HFFc6 (cell line): ENCODE data around the gene PIPOX. TPM values are rescaled to one million over a fixed set of nuclear protein-coding genes. Genes with fewer than 3 reads are reported as not detected.

ENCODE experiments used
- DNase-seq: peaks from one replicate; pipeline ENCODE4 v3.0.0-alpha.2; 2018
- H3K27ac Mint-ChIP-seq: 2 replicates; pipeline ENCODE4 v1.8.0; 2020; ENCODE audit warnings: mild to moderate bottlenecking, mixed read lengths
- H3K27me3 Mint-ChIP-seq: 2 replicates; pipeline ENCODE4 v1.8.0; 2021; ENCODE audit warnings: mild to moderate bottlenecking, moderate library complexity, mixed read lengths; ENCODE audit not compliant: insufficient read depth
- H3K36me3 Mint-ChIP-seq: 2 replicates; pipeline ENCODE4 v1.8.0; 2021; ENCODE audit warnings: low read depth, mixed read lengths
- H3K4me1 Mint-ChIP-seq: 2 replicates; pipeline ENCODE4 v1.8.0; 2020; ENCODE audit warnings: low read depth, mixed read lengths
- H3K4me3 Mint-ChIP-seq: 2 replicates; pipeline ENCODE4 v1.8.0; 2020; ENCODE audit warnings: mild to moderate bottlenecking, moderate library complexity, mixed read lengths
- H3K9me3 Mint-ChIP-seq: 2 replicates; pipeline ENCODE4 v1.8.0; 2020; ENCODE audit warnings: mild to moderate bottlenecking, mixed read lengths
- CTCF ChIP-seq: fragments of 200-600 bp; sonication (generic); IDR thresholded peaks from 2 replicates; pipeline ENCODE4 v1.5.0; 2021; ENCODE audit warnings: antibody characterized with exemption, mild to moderate bottlenecking
- total RNA-seq, 6 experiments: library from RNA; stranded (reverse); fragmentation: NEBNext Ultra II Directional; extraction: Animal tissue kit (Norgen Biotek cat#: 25700); gene quantifications; 2 replicates in 1 of 6; 3 replicates in 5 of 6; pipeline ENCODE4 v1.2.3, GENCODE V29; 2021

Gene PIPOX
- total RNA-seq, 6 experiments from 2014 or later, result 0.17 to 0.73 (median 0.44) TPM

- DNase-seq, result no peak
- H3K27ac Mint-ChIP-seq, result no peak overlapping the region
- no peaks in the 10 kb centered on the region for H3K4me1 Mint-ChIP-seq
- peaks cover 13% of the 10 kb centered on the region for H3K36me3 Mint-ChIP-seq
- H3K27me3 Mint-ChIP-seq, result peaks cover 52% of the 10 kb centered on the region
- no peak overlapping the region for H3K4me3 Mint-ChIP-seq
- peaks cover 25% of the 10 kb centered on the region for H3K9me3 Mint-ChIP-seq
- no peak for TF ChIP-seq CTCF
Observed at GRCh38 chr17:29032857-29033197, 10.1 kb upstream of the PIPOX start.

DNA sequence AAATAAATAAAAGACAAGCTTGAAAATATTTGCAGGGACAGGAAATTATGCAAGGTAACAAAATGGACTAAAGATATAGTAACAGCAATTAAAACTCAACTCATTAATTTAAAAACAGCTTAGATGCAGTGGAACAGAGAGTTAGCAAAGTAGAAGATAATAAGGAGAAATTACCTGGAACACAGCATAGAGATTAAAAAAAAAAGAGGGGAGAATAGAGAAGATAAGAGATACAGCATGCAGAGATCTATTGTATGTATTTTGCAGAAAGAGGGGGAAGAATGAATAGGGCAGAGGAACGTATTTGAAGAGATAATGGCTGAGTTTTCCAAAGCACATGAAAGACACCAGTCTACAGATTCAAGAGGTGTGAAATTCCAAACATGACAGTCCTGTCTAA is 8.4 kb upstream of the PIPOX start:
- Mint-ChIP-seq H3K4me3 (no peak overlapping the region), H3K27ac (no peak overlapping the region), H3K36me3 (peaks cover 13% of the 10 kb centered on the region), H3K4me1 (no peaks in the 10 kb centered on the region), H3K9me3 (peaks cover 25% of the 10 kb centered on the region), H3K27me3 (peaks cover 43% of the 10 kb centered on the region)
- TF ChIP-seq CTCF, result no peak
- DNase-seq, result no peak

- Mint-ChIP-seq H3K4me1 (peaks cover 8% of the 10 kb centered on the region; the same call in 1 of the 2 replicates), H3K9me3 (peaks cover 25% of the 10 kb centered on the region), H3K4me3 (no peak overlapping the region), H3K27me3 (peaks cover 25% of the 10 kb centered on the region), H3K36me3 (peaks cover 13% of the 10 kb centered on the region), H3K27ac (no peak overlapping the region)
- DNase-seq, result no peak
- TF ChIP-seq CTCF, result no peak
Observed at GRCh38 chr17:29036584-29036983, 6.4 kb upstream of the PIPOX start.

DNA sequence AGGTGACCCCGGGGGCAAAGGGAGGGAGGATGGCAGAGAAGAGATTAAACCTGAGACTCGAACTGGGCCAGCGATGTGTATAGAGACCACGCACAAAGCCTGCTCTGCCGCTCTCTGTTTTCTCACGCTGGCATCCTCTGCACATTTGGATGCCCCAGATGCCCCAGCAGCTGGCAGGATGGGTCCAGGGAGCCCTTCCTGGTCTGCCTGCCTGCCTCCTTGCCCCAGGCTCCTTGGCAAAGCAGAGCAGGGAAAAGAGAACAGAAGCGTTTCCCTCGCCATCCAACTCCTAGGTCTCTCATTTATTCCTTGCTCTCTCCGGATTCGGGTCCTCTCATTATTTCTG is 5.2 kb upstream of the PIPOX start:
- peaks cover 13% of the 10 kb centered on the region for H3K36me3 Mint-ChIP-seq
- H3K27ac Mint-ChIP-seq, result no peak overlapping the region
- H3K4me1 Mint-ChIP-seq, result peaks cover 12% of the 10 kb centered on the region; the same call in 1 of the 2 replicates
- H3K27me3 Mint-ChIP-seq, result peaks cover 18% of the 10 kb centered on the region
- peaks cover 25% of the 10 kb centered on the region for H3K9me3 Mint-ChIP-seq
- H3K4me3 Mint-ChIP-seq, result no peak overlapping the region
- DNase-seq, result no peak
- TF ChIP-seq CTCF, result no peak

GRCh38 chr17:29038085-29038795 is 4.7 kb upstream of the PIPOX start:
- H3K9me3 Mint-ChIP-seq, result peaks cover 25% of the 10 kb centered on the region
- TF ChIP-seq CTCF, result no peak
- peaks cover 16% of the 10 kb centered on the region for H3K27me3 Mint-ChIP-seq
- H3K27ac Mint-ChIP-seq, result no peak overlapping the region
- DNase-seq, result no peak
- H3K4me3 Mint-ChIP-seq, result no peak overlapping the region
- H3K36me3 Mint-ChIP-seq, result peaks cover 13% of the 10 kb centered on the region
- peaks cover 13% of the 10 kb centered on the region; the same call in 1 of the 2 replicates for H3K4me1 Mint-ChIP-seq
